Activated CD8-positive, alpha-beta memory T cell treated with anti-CD3 and anti-CD28 coated beads, Interleukin-2, amount 50 U/mL, for 24 hours (primary cell): Measurements from ENCODE around the gene USF3.
"Not testable (repeated sequence)": the region's sequence is repeated elsewhere in the genome, so short reads cannot be mapped to it uniquely, and the experiment has no call there.

Source experiments
- DNase-seq: peaks from one replicate; pipeline ENCODE4 v3.0.0-alpha.2; 2020; ENCODE audit errors: extremely low read depth

USF3 gene

GRCh38 chr3:113654310-113654709, 42.1 kb downstream of the USF3 start:
- DNase-seq: no peak

- no peak for DNase-seq
Observed at GRCh38 chr3:113649174-113649845, 47.1 kb downstream of the USF3 start.

- DNase-seq: no peak
Observed at GRCh38 chr3:113648524-113648923, 47.9 kb downstream of the USF3 start.

- no peak for DNase-seq
Observed at GRCh38 chr3:113643583-113643982, 52.9 kb downstream of the USF3 start.

- no peak for DNase-seq
Observed at GRCh38 chr3:113638910-113639309, 57.5 kb downstream of the USF3 start.

GRCh38 chr3:113637756-113638155, 58.7 kb downstream of the USF3 start:
- DNase-seq: no peak

- DNase-seq: not testable (repeated sequence)
Observed at GRCh38 chr3:113636034-113636433, 60.4 kb downstream of the USF3 start.

GRCh38 chr3:113634782-113635474, 61.5 kb downstream of the USF3 start:
- DNase-seq: no peak

- DNase-seq: no peak
Observed at GRCh38 chr3:113631573-113631972, 64.9 kb downstream of the USF3 start.

- no peak for DNase-seq
Observed at GRCh38 chr3:113630956-113631542, 65.4 kb downstream of the USF3 start.

GRCh38 chr3:113629584-113630421, 66.6 kb downstream of the USF3 start:
- no peak for DNase-seq

- DNase-seq: no peak
Observed at GRCh38 chr3:113628788-113629187, 67.7 kb downstream of the USF3 start.

GRCh38 chr3:113628316-113628715, 68.1 kb downstream of the USF3 start:
- no peak for DNase-seq

- no peak for DNase-seq
Observed at GRCh38 chr3:113626503-113627371, 69.7 kb downstream of the USF3 start.

- no peak for DNase-seq
Observed at GRCh38 chr3:113625834-113626233, 70.6 kb downstream of the USF3 start.

GRCh38 chr3:113623811-113624210, 72.6 kb downstream of the USF3 start:
- DNase-seq: no peak

GRCh38 chr3:113623324-113623723, 73.1 kb downstream of the USF3 start:
- DNase-seq: no peak

- no peak for DNase-seq
Observed at GRCh38 chr3:113620091-113620490, 76.4 kb downstream of the USF3 start.

GRCh38 chr3:113617726-113618125, 78.7 kb downstream of the USF3 start:
- DNase-seq: no peak

- no peak for DNase-seq
Observed at GRCh38 chr3:113615976-113616375, 80.5 kb downstream of the USF3 start.

- DNase-seq: no peak
Observed at GRCh38 chr3:113614402-113614801, 82.0 kb downstream of the USF3 start.
